CD4-positive, alpha-beta T cell treated with Interleukin-2 at 100 ng/mL for 4 hours (primary cell): ENCODE data around the gene SCYGR1.
"Not testable (repeated sequence)": the region's sequence is repeated elsewhere in the genome, so short reads cannot be mapped to it uniquely, and the experiment has no call there.

Source experiments
- DNase-seq: peaks from one replicate; pipeline ENCODE4 v3.0.0-alpha.2; 2020; ENCODE audit warnings: low spot score

Gene SCYGR1

GRCh38 chr2:227387583-227387982 lies at the start of gene SCYGR1:
Gene SCYGR1, minus strand, starts transcription at chr2:227387949. Its CDS starts 0 bp downstream, at chr2:227387949.
- DNase-seq, result not testable (repeated sequence)

GRCh38 chr2:227436436-227437174 lies 48.9 kb upstream of the SCYGR1 start:
- DNase-seq, result no peak

- DNase-seq, result no peak
These were observed 45.4 kb upstream of the SCYGR1 start for GRCh38 chr2:227433171-227433570.

GRCh38 chr2:227430639-227431038 lies 42.9 kb upstream of the SCYGR1 start:
- DNase-seq, result no peak

- DNase-seq, result no peak
These were observed 41.1 kb upstream of the SCYGR1 start for GRCh38 chr2:227428731-227429285.

GRCh38 chr2:227423656-227424499 lies 36.1 kb upstream of the SCYGR1 start:
- DNase-seq, result no peak

GRCh38 chr2:227420087-227421052 lies 32.6 kb upstream of the SCYGR1 start:
- DNase-seq, result no peak

- DNase-seq, result no peak
These were observed 29.0 kb upstream of the SCYGR1 start for GRCh38 chr2:227416701-227417100.

GRCh38 chr2:227415538-227416424 lies 28.0 kb upstream of the SCYGR1 start:
- DNase-seq, result no peak

GRCh38 chr2:227414846-227415245 lies 27.1 kb upstream of the SCYGR1 start:
- no peak for DNase-seq

GRCh38 chr2:227413371-227413770 lies 25.6 kb upstream of the SCYGR1 start:
- no peak for DNase-seq

GRCh38 chr2:227412877-227413276 lies 25.1 kb upstream of the SCYGR1 start:
- no peak for DNase-seq

- no peak for DNase-seq
These were observed 24.2 kb upstream of the SCYGR1 start for GRCh38 chr2:227411990-227412350.

GRCh38 chr2:227411320-227411989 lies 23.7 kb upstream of the SCYGR1 start:
- DNase-seq, result peak; percentile 38

- DNase-seq, result no peak
These were observed 22.4 kb upstream of the SCYGR1 start for GRCh38 chr2:227410191-227410590.

GRCh38 chr2:227407591-227408151 lies 19.9 kb upstream of the SCYGR1 start:
- DNase-seq, result no peak

- no peak for DNase-seq
These were observed 18.7 kb upstream of the SCYGR1 start for GRCh38 chr2:227406177-227407031.

GRCh38 chr2:227404585-227405271 lies 17.0 kb upstream of the SCYGR1 start:
- no peak for DNase-seq
